WERI-Rb-1 (cell line): Measurements from ENCODE around the gene PGP.
A peak's percentile ranks its signal among the peaks of the same experiment; 100 is the strongest.
"Not testable (repeated sequence)": the region's sequence is repeated elsewhere in the genome, so short reads cannot be mapped to it uniquely, and the experiment has no call there.

Experiments used
- DNase-seq: peaks from one replicate; pipeline ENCODE4 v3.0.0-alpha.2; 2020
- H3K27ac ChIP-seq: fragments of 250-450 bp; sonication (Bioruptor Pico); 2 replicates; pipeline ENCODE4 v1.5.1; 2020; ENCODE audit warnings: mild to moderate bottlenecking, moderate library complexity
- H3K27me3 ChIP-seq: fragments of 250-450 bp; sonication (Bioruptor Pico); 2 replicates; pipeline ENCODE4 v1.5.1; 2021; ENCODE audit warnings: mild to moderate bottlenecking, low read depth, moderate library complexity; ENCODE audit not compliant: insufficient read depth, severe bottlenecking
- H3K36me3 ChIP-seq: fragments of 250-450 bp; sonication (Bioruptor Pico); 2 replicates; pipeline ENCODE4 v1.5.1; 2020; ENCODE audit warnings: mild to moderate bottlenecking, moderate library complexity
- H3K4me3 ChIP-seq: 2 replicates; pipeline ENCODE4 v1.5.1; 2011; ENCODE audit warnings: low read depth, mild to moderate bottlenecking, control low read depth, low read length
- H3K9me3 ChIP-seq: fragments of 250-450 bp; sonication (Bioruptor Pico); 2 replicates; pipeline ENCODE4 v1.5.1; 2021; ENCODE audit warnings: mild to moderate bottlenecking, moderate library complexity; ENCODE audit not compliant: severe bottlenecking
- TF ChIP-seq, protein P1 (sequence below): IDR thresholded peaks from 2 replicates; pipeline ENCODE4 v1.5.1; 2011; ENCODE audit warnings: low read depth, mild to moderate bottlenecking, control low read depth, inconsistent platforms, low read length

The PGP gene

DNA sequence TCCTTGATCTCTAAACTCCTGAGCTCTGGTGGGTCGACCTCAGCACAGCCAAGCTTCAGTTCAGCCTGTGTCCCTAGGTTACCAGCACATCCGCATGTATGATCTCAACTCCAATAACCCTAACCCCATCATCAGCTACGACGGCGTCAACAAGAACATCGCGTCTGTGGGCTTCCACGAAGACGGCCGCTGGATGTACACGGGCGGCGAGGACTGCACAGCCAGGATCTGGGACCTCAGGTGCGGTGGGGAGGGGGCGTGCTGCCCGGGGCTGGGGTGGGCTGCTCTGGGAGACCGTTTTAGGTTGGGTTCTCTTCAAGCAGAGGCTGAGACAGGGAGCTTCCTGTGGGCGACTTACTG lies 8.2 kb downstream of the PGP start:
- TF ChIP-seq, protein P1, sequence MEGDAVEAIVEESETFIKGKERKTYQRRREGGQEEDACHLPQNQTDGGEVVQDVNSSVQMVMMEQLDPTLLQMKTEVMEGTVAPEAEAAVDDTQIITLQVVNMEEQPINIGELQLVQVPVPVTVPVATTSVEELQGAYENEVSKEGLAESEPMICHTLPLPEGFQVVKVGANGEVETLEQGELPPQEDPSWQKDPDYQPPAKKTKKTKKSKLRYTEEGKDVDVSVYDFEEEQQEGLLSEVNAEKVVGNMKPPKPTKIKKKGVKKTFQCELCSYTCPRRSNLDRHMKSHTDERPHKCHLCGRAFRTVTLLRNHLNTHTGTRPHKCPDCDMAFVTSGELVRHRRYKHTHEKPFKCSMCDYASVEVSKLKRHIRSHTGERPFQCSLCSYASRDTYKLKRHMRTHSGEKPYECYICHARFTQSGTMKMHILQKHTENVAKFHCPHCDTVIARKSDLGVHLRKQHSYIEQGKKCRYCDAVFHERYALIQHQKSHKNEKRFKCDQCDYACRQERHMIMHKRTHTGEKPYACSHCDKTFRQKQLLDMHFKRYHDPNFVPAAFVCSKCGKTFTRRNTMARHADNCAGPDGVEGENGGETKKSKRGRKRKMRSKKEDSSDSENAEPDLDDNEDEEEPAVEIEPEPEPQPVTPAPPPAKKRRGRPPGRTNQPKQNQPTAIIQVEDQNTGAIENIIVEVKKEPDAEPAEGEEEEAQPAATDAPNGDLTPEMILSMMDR = no peak
- Histone ChIP-seq H3K4me3 (no peak overlapping the region), H3K27me3 (no peaks in the 10 kb centered on the region), H3K27ac (peak overlapping the region; percentile 99), H3K9me3 (no peaks in the 10 kb centered on the region), H3K36me3 (peaks cover 45% of the 10 kb centered on the region)
- no peak for DNase-seq

- DNase-seq = no peak
- Histone ChIP-seq H3K4me3 (peak overlapping the region; percentile 73), H3K27me3 (no peaks in the 10 kb centered on the region), H3K36me3 (peaks cover 44% of the 10 kb centered on the region), H3K27ac (peak overlapping the region; percentile 99), H3K9me3 (no peaks in the 10 kb centered on the region)
- TF ChIP-seq, protein P1 = no peak
These were observed 8.7 kb downstream of the PGP start for GRCh38 chr16:2205967-2206313.

DNA sequence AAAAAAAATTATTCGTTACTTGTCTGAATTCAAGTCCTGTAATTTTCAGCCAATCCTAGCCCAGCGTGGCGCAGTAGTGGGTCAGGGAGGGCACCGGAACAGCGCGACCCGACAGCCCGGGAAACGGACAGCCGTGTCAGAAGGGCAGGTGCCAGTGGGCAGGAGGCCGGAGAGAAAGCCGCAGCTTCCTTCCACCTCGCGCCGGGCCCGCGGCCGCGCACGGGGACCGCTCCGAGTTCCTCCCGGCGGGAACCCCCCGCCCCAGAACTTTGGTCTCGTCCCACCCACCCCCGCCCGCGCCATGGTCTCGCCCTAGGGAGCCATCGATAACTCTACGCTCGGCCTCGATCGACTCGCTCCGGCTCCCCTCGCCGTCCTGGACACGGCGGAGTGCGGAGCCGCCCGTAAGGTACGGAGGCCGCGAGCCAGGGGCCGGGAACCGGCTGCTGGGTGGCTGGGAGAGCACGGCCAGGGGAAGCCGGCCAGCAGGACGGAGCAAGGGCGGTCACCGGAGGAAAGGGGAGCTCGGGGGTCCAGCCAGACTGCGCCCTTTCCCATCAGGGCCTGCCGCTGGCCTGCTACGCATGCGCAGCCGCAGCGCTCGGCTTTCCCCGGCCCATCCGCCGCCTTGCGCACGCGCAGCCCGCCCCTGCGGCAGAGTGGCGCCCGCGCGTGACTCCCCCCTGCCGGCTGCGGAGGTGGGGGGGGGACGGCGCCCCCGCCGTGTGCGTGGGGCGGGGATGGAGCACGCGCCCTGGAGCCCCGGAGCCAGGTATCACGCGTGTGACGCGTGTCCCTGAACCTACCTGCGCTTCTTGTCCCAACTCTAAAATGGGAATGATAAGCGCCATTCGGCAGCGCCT lies 9.3 kb downstream of the PGP start, which contains the start of gene MLST8:
Gene MLST8, plus strand, starts transcription at position 351 of the 863 bp plus-strand sequence. CDS start 632 bp downstream, outside the sequence.
- Histone ChIP-seq H3K4me3 (peak within 1 kb of the TSS; percentile 73), H3K27ac (peak within 1 kb of the TSS; percentile 99), H3K27me3 (no peaks in the 10 kb centered on the region), H3K36me3 (peaks cover 42% of the 10 kb centered on the region), H3K9me3 (no peaks in the 10 kb centered on the region)
- peak; percentile 77 for DNase-seq
- TF ChIP-seq, protein P1 = no peak

DNA sequence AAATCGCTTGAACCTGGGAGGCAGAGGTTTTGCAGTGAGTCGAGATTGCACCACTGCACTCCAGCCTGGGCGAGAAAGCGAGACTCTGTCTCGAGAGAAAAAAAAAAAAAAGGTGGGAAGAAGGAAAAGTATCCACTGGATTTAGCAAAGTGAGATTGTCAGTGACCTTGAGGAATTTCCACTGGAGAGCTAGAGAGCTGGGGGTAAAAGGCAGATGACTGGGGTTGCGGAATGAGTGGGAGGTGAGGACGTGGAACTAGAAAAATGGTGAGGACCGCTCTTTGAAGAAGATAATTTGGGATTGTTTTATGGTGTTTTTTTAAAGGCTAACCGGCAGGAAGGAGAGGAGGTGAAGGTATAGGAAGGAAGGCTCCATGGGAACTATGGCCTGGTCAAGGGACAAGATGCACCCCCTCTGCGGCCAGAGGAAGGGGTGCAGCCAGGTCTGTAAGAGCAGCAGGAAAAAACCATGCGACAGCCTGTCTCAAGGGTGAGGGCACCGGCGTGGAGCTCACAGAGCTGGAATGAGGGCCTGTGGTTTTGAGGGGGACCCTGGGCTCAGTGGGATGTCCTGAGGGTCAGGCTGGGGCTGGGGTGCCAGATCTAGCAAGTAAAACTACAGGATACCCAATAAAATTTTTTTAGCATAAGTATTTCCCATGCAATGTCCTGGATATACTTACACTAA lies 10.1 kb downstream of the PGP start:
- no peak for DNase-seq
- Histone ChIP-seq H3K9me3 (no peaks in the 10 kb centered on the region), H3K27ac (peak overlapping the region; percentile 99), H3K27me3 (no peaks in the 10 kb centered on the region), H3K36me3 (peaks cover 34% of the 10 kb centered on the region), H3K4me3 (peak overlapping the region; percentile 73)
- TF ChIP-seq, protein P1 = no peak

DNA sequence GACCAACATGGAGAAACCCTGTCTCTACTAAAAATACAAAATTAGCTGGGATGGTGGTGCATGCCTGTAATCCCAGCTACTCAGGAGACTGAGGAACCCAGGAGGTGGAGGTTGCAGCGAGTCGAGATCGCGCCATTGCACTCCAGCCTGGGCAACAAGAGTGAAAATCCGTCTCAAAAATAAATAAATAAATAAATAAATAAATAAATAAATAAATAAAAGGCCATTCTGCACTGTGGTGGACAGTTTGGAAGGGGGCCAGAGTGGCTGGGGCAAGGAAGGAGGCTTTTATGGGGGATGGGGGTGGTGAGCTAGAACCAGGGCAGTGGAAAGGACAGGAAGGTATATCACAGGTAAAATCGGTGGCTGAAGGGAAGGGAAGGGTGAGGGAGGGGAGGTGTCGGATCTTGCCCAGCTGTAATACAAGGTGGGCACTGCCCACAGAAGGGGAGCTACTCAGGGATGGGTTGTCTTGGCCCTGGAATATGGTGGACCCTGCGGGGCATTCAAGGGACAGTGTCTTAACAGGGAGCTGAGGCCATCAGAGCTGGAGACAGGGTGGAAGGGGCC lies 11.4 kb downstream of the PGP start:
- not testable (repeated sequence) for DNase-seq, H3K9me3 ChIP-seq, H3K27me3 ChIP-seq, H3K27ac ChIP-seq, H3K4me3 ChIP-seq
- H3K36me3 ChIP-seq = peaks cover 21% of the 10 kb centered on the region

DNA sequence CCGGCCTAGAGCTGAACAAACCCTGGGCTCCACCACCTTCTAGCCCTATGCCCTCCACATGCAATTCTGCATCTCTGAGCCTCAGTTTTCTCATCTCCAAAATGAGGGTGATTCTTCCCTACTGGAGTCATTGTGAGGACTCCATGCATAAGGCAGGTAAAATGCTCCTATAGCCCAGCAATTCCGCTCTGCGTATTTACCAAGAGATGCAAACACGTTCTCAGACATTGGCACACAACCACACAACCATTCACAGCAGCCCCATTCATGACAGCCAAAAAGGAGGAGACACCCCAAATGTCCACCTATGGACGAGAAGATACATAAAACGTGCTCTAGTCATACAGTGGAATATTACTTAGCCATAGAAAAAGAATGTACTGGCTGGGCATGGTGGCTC lies 14.3 kb downstream of the PGP start:
- no peak overlapping the region for H3K27ac ChIP-seq
- TF ChIP-seq, protein P1 = no peak
- no peaks in the 10 kb centered on the region for H3K9me3 ChIP-seq
- no peaks in the 10 kb centered on the region; the same call in 1 of the 2 replicates for H3K36me3 ChIP-seq
- DNase-seq = no peak
- no peak overlapping the region for H3K4me3 ChIP-seq
- no peaks in the 10 kb centered on the region for H3K27me3 ChIP-seq
